ENCODE data around the gene ITGB7. TPM values are rescaled to one million over a fixed set of nuclear protein-coding genes. Genes with fewer than 3 reads are reported as not detected.

Gene ITGB7
- total RNA-seq, 2 donors from 2014 or later, result 183 to 187 TPM

DNA sequence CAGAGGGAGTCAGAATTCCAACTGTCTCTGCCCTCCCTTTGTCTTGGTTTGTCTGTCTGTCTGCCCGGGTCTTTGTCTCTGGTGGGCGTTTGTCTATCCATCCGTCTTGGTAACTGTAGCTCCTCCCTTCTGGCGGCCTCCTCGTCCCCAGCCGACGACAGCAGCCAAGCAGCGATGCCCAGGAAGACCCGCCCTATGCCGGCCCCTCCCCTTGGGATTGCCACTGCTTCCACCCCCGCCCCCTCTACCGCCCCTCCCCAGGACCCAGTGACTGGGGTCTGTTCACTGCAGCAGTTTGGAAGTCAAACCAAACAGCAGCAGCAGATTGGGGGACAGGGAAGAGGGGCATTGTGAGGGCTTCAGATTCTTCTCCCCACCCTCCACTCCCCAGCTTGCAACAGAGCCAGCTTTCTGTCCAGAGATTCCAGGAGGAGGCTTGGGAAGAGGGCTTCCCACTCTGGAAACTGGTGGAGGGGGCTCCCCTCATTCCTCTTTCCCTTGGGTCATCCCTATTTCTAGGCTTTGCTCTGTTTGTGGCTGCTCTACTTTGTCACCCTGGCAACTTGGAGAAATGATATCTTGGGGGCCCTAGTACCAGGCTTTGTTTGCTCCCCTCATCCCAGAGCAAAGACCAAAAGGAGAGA lies 27.3 kb upstream of the ITGB7 start:
- Mint-ChIP-seq H3K36me3 (ENCODE audit: low read depth) (peaks cover 15% of the 10 kb centered on the region), H3K9me3 (no peaks in the 10 kb centered on the region), H3K4me3 (peak overlapping the region; percentile 86), H3K27ac (peak overlapping the region; percentile 49), H3K27me3 (no peaks in the 10 kb centered on the region), H3K4me1 (peaks cover 43% of the 10 kb centered on the region)
- no peak for ATAC-seq (replicated peaks)

DNA sequence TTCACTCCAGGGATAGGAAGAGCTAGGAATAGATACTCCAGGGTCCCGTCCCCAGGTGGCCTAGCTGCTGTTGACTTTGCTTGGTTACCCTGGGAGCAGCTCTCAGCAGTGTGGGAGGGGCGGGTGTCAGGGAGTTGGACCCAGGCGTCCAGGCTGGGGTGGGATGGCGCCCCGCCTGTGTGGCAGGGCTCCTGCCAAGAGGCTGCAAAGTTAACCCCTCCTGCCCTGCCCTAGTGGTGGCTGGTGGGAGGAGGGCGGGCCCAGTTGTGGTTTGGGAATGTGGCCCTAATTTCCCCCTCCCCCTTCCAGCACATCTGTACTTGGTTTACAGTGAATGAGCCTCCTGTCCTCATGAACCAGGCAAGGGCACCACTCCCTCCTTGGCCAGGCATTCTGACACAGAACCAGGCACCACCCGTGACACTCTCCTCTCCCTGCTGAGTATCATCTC lies 26.6 kb upstream of the ITGB7 start:
- peak overlapping the region; percentile 77 for H3K27ac Mint-ChIP-seq

GRCh38 chr12:53232646-53233461 lies 25.8 kb upstream of the ITGB7 start:
- peak; percentile 50 for ATAC-seq (replicated peaks)
- Mint-ChIP-seq H3K27ac (peak overlapping the region; percentile 77), H3K4me3 (peak overlapping the region; percentile 86), H3K36me3 (ENCODE audit: low read depth) (peaks cover 23% of the 10 kb centered on the region), H3K4me1 (peaks cover 55% of the 10 kb centered on the region), H3K27me3 (no peaks in the 10 kb centered on the region), H3K9me3 (no peaks in the 10 kb centered on the region)

More for the DNA sequence above, 26.6 kb upstream of the ITGB7 start:
- peak overlapping the region; percentile 86 for H3K4me3 Mint-ChIP-seq
- H3K4me1 Mint-ChIP-seq, result peaks cover 48% of the 10 kb centered on the region
- H3K9me3 Mint-ChIP-seq, result no peaks in the 10 kb centered on the region
- peaks cover 16% of the 10 kb centered on the region for H3K36me3 Mint-ChIP-seq (ENCODE audit: low read depth)
- ATAC-seq (replicated peaks), result no peak
- no peaks in the 10 kb centered on the region for H3K27me3 Mint-ChIP-seq

DNA sequence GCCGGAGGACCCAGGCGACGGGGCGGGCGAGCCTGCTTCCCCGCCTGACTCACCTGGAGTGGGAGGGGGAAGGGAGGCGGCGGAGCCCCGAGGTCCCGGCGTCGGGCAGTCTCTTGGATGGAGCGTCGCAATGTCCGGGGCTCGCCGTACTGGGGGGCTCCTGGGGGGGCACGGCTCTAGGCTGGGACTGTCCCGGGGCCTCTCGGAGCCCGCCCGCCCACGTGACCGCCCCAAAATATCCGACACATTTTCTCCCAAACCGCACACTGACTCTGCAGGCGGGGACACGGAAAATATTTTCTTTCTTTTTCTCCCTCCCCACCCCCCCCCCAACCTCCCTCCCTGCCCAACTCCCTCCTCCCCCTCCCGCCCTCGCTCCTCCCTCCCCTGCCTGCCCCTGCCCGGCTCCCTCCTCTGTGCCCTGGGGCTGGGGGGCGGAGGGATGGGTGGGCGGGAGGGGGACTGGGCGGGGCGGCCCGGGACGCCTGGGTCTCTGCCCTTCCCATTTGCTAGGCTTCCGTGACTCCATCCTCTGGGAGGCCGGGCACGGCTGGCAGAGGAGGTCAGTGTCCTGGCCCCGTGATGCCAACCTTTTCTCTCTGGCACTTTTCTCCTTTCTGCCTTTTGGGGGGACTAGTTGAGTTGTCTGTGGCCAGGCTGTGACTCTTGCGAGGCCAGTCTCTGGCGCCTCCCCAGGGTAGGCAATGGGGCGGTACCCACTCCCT lies 25.0 kb upstream of the ITGB7 start, which contains the start of gene RARG:
RARG (minus strand) TSS at position 289 of the 725 bp plus-strand sequence. CDS start 4,664 bp downstream, outside the sequence.
- H3K27ac Mint-ChIP-seq, result peak within 1 kb of the TSS; percentile 77
- peak; percentile 79 for ATAC-seq (replicated peaks)
- no peaks in the 10 kb centered on the region for H3K27me3 Mint-ChIP-seq
- H3K36me3 Mint-ChIP-seq (ENCODE audit: low read depth), result peaks cover 29% of the 10 kb centered on the region
- peak within 1 kb of the TSS; percentile 86 for H3K4me3 Mint-ChIP-seq
- H3K9me3 Mint-ChIP-seq, result no peaks in the 10 kb centered on the region
- peaks cover 55% of the 10 kb centered on the region for H3K4me1 Mint-ChIP-seq

- no peaks in the 10 kb centered on the region for H3K9me3 Mint-ChIP-seq
- peak overlapping the region; percentile 65 for H3K27ac Mint-ChIP-seq
- H3K27me3 Mint-ChIP-seq, result no peaks in the 10 kb centered on the region
- ATAC-seq (replicated peaks), result no peak
- H3K36me3 Mint-ChIP-seq (ENCODE audit: low read depth), result peaks cover 34% of the 10 kb centered on the region
- peak overlapping the region; percentile 86 for H3K4me3 Mint-ChIP-seq
- peaks cover 54% of the 10 kb centered on the region for H3K4me1 Mint-ChIP-seq
These were observed 24.5 kb upstream of the ITGB7 start for GRCh38 chr12:53231671-53231920.

- no peaks in the 10 kb centered on the region for H3K27me3 Mint-ChIP-seq
- H3K9me3 Mint-ChIP-seq, result no peaks in the 10 kb centered on the region
- peak overlapping the region; percentile 73 for H3K27ac Mint-ChIP-seq
- H3K4me1 Mint-ChIP-seq, result peaks cover 49% of the 10 kb centered on the region
- peaks cover 35% of the 10 kb centered on the region for H3K36me3 Mint-ChIP-seq (ENCODE audit: low read depth)
- H3K4me3 Mint-ChIP-seq, result peak overlapping the region; percentile 86
- ATAC-seq (replicated peaks), result no peak
These were observed 23.2 kb upstream of the ITGB7 start for GRCh38 chr12:53230108-53230845.

DNA sequence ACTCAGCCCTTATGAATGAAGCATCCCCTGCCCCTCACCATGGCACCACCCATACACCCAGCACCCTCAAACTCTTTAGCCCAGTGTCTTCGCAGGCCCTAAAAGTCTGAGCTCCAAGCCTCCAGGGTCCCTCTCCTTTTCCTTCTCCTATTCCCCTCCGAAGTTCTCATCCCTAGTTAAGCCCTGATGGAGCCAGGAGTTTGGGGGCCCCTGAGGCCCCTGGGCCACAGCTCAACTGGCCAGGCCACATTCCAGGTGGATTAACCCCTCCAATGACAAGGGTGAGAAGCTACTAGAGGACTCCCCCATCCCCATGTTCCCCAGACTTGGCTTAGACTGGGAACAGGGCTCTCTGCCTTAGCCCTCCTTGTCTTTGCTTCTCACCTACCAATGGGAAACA lies 22.4 kb upstream of the ITGB7 start:
- ATAC-seq (replicated peaks), result no peak
- H3K36me3 Mint-ChIP-seq (ENCODE audit: low read depth), result peaks cover 35% of the 10 kb centered on the region
- H3K4me1 Mint-ChIP-seq, result peaks cover 55% of the 10 kb centered on the region
- H3K27me3 Mint-ChIP-seq, result no peaks in the 10 kb centered on the region
- no peaks in the 10 kb centered on the region for H3K9me3 Mint-ChIP-seq
- peak overlapping the region; percentile 73 for H3K27ac Mint-ChIP-seq
- H3K4me3 Mint-ChIP-seq, result peak overlapping the region; percentile 86

- Mint-ChIP-seq H3K9me3 (no peaks in the 10 kb centered on the region), H3K4me3 (peak overlapping the region; percentile 86), H3K27ac (peak overlapping the region; percentile 73), H3K4me1 (peaks cover 59% of the 10 kb centered on the region), H3K36me3 (ENCODE audit: low read depth) (peaks cover 35% of the 10 kb centered on the region), H3K27me3 (no peaks in the 10 kb centered on the region)
- peak; percentile 8 for ATAC-seq (replicated peaks)
These were observed 20.8 kb upstream of the ITGB7 start for GRCh38 chr12:53227836-53228235.

DNA sequence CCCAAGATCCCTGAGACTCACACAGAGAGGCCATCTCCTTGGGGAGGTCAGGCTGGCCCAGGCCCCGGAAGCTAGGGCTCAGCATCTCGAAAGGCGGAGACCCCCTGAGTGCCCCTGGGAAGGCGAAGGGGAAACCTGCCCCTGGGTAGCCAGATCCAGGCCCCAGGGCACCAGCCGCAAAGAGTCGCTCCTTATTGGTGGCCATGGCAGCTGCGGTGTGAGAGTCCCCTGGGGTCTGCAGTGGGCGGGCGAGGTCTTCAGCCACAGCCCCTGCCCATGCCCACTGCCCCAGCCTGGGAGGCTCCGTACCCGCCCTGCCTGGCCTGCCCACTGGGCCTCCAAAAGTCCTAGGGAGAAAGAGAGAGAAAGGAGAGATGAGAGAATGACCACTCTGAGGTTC lies 20.3 kb upstream of the ITGB7 start:
- peaks cover 58% of the 10 kb centered on the region for H3K4me1 Mint-ChIP-seq
- peak overlapping the region; percentile 32 for H3K27ac Mint-ChIP-seq

GRCh38 chr12:53226815-53227214 lies 19.8 kb upstream of the ITGB7 start:
- peak overlapping the region; percentile 86 for H3K4me3 Mint-ChIP-seq
- ATAC-seq (replicated peaks), result no peak
- no peaks in the 10 kb centered on the region for H3K9me3 Mint-ChIP-seq
- H3K36me3 Mint-ChIP-seq (ENCODE audit: low read depth), result peaks cover 35% of the 10 kb centered on the region
- H3K27ac Mint-ChIP-seq, result peak overlapping the region; percentile 32
- peaks cover 58% of the 10 kb centered on the region for H3K4me1 Mint-ChIP-seq
- H3K27me3 Mint-ChIP-seq, result no peaks in the 10 kb centered on the region

More for the DNA sequence above, 20.3 kb upstream of the ITGB7 start:
- Mint-ChIP-seq H3K27me3 (no peaks in the 10 kb centered on the region), H3K9me3 (no peaks in the 10 kb centered on the region), H3K4me3 (peak overlapping the region; percentile 86), H3K36me3 (ENCODE audit: low read depth) (peaks cover 35% of the 10 kb centered on the region)
- no peak for ATAC-seq (replicated peaks)

- H3K4me1 Mint-ChIP-seq, result peaks cover 58% of the 10 kb centered on the region
- ATAC-seq (replicated peaks), result no peak
- H3K9me3 Mint-ChIP-seq, result no peaks in the 10 kb centered on the region
- peak overlapping the region; percentile 98 for H3K4me3 Mint-ChIP-seq
- peaks cover 31% of the 10 kb centered on the region for H3K36me3 Mint-ChIP-seq (ENCODE audit: low read depth)
- H3K27ac Mint-ChIP-seq, result peak overlapping the region; percentile 56
- no peaks in the 10 kb centered on the region for H3K27me3 Mint-ChIP-seq
These were observed 18.8 kb upstream of the ITGB7 start for GRCh38 chr12:53225635-53226424.

DNA sequence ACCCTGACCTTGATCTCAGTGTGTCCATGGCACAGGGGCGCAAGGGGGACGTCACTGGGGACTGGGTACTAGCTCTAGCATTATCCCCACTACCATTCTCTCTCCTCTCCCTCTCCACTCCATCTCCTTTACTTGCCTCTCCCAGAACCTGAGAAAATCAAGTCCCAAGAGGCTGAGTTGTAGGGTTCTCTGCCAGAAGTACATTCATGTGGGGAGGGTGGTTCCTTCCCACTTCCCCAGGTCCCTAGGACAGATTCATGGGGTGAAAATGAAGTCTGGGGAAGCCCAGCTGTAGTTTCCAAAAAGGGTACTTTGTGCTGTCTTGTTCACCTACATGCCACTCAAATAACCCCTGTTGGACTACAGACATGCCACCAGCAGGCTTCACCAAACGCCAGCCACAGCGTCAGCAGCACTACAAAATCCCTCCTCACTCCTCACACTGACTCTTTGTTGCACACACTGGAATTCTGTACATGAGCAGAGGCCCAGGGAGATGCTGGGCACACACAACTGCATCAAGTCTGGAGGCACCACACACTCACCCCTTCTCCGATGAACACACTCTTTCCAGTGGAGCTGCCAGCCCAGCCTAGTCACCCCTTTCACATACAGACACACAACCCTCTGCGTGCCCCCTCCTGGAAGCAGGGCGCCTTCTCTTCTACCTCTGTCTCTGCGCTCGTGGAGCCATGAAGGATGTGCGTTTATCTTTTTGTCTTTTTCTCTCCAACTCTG lies 18.0 kb upstream of the ITGB7 start:
- Mint-ChIP-seq H3K27ac (peak overlapping the region; percentile 56), H3K9me3 (no peaks in the 10 kb centered on the region), H3K27me3 (no peaks in the 10 kb centered on the region), H3K4me1 (peaks cover 54% of the 10 kb centered on the region), H3K4me3 (peak overlapping the region; percentile 98), H3K36me3 (ENCODE audit: low read depth) (peaks cover 27% of the 10 kb centered on the region)
- ATAC-seq (replicated peaks), result no peak
